Fibroblast of the aortic adventitia (primary cell): ENCODE data around the gene TBC1D4. TPM values are rescaled to one million over a fixed set of nuclear protein-coding genes. Genes with fewer than 3 reads are reported as not detected.

ENCODE experiments used
- DNase-seq: peaks from one replicate; pipeline ENCODE4 v3.0.0-alpha.2; 2010; ENCODE audit warnings: low read depth
- H3K4me3 ChIP-seq: 2 replicates; pipeline ENCODE4 v1.5.1; 2011; ENCODE audit warnings: low read depth, mild to moderate bottlenecking, control low read depth, low read length, moderate library complexity
- total RNA-seq: library from RNA; depleted of rRNA; stranded (reverse); fragments of >200 nt; gene quantifications from 2 replicates; pipeline ENCODE4 v1.2.3, GENCODE V29; 2012; ENCODE audit warnings: low replicate concordance
- TF ChIP-seq, protein P1 (sequence below): IDR thresholded peaks from 2 replicates; pipeline ENCODE4 v1.5.1; 2011; ENCODE audit warnings: mild to moderate bottlenecking, low read length, control low read depth, inconsistent platforms; ENCODE audit not compliant: insufficient read depth

The TBC1D4 gene
- total RNA-seq, 1 donor, result 9.5 TPM

DNA sequence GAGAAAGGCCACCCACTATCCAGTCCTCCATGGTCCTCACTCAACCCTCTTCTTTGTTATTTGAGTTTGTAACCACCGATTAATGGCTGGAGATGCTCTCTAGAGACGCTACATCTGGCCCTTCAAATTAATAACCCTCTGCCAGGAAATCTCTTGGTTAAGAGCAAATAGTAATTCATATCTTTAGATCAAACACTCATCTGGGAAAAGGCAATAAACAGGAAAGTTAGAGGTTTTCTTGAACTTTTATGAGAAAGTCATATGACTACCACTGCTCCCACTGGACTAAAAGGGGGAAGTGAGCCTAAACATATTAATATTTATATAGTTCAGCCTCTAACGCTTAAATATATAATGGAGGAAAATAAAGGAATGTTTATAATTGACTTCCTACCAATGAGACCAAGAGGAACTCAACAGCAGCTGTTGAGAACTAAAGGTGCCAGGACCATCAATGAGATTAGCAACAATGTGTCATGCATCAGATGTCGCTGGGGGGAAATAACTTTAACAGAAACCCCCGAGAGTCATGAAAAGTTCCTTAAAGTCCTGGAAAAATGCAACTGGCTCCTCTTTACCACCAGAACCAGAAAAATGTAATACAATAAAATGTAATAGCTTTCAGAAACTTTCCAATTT, 2.7 kb downstream of the TBC1D4 start:
- H3K4me3 ChIP-seq, result no peak overlapping the region
- no peak for DNase-seq
- TF ChIP-seq, protein P1, sequence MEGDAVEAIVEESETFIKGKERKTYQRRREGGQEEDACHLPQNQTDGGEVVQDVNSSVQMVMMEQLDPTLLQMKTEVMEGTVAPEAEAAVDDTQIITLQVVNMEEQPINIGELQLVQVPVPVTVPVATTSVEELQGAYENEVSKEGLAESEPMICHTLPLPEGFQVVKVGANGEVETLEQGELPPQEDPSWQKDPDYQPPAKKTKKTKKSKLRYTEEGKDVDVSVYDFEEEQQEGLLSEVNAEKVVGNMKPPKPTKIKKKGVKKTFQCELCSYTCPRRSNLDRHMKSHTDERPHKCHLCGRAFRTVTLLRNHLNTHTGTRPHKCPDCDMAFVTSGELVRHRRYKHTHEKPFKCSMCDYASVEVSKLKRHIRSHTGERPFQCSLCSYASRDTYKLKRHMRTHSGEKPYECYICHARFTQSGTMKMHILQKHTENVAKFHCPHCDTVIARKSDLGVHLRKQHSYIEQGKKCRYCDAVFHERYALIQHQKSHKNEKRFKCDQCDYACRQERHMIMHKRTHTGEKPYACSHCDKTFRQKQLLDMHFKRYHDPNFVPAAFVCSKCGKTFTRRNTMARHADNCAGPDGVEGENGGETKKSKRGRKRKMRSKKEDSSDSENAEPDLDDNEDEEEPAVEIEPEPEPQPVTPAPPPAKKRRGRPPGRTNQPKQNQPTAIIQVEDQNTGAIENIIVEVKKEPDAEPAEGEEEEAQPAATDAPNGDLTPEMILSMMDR, result no peak

DNA sequence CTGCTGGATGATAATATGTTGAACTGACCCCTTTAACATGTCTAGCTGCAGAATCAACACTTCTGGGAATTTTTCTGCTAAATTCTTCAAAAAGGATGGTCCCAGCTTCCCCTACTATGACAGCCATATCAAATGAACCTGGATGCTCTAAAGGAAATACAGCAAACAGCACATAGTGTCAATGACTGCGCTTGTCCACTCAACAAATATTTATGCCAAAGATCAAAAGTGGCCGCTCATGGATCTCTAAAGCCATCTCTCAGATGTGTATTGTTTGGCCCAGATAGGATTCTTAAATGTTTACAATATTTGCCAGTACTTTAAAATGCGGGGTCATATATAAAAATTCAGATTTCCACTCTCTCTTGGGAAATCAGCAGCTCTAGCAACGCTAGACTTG, 3.3 kb downstream of the TBC1D4 start:
- H3K4me3 ChIP-seq, result no peak overlapping the region
- TF ChIP-seq, protein P1, result no peak
- DNase-seq, result no peak

DNA sequence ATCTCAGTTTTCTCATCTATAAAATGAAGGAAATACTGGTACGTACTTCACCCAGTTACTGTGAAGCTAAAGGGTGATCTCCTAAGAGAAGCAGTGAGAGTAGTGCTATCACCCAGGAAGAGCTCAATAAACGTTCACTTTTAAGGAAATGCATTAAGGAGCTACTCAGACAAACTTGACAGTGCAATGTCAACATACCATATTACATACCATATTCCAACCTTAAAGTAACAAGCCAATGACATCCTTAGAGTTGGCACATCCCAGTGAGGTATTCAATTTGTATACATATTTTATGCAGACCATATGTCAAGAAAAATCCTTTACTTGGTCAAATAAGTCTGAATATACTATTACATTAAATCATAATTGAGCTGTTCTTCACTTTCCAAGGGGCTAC, 7.0 kb downstream of the TBC1D4 start:
- no peak overlapping the region for H3K4me3 ChIP-seq
- TF ChIP-seq, protein P1, result no peak
- DNase-seq, result no peak

DNA sequence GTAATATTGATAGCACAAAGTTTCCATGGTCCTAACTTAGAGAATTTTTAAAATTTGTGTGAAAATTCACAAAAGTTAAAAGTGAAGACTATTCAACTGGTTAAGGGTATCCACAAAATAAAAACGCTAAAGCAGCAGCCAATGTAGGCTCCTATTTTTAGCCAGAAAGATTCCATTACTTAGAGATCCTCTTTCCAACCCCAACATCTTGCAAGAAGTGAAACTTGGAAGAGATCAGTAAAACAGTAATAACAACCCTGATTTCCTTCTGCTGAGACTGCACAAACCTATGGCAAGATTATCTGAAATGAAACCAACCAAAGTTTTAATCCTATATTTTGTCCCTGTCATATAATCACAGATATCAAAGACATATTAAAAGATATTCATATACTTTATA, 8.5 kb downstream of the TBC1D4 start:
- TF ChIP-seq, protein P1, result no peak
- no peak for DNase-seq
- H3K4me3 ChIP-seq, result no peak overlapping the region

DNA sequence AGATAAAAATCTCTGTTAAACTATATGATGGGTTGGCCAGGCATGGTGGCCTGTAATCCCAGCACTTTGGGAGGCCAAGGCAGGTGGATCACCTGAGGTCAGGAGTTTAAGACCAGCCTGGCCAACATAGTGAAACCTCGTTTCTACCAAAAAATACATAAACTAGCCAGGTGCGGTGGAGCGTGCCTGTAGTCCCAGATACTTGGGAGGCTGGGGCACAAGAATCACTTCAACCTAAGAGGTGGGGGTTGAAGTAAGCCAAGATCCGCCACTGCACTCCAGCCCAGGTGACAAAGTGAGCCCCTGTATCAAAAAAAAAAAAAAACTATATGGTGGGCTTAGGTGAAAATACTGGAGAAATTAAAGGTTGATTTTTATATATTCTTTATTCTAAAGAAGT, 11.3 kb downstream of the TBC1D4 start:
- TF ChIP-seq, protein P1, result no peak
- H3K4me3 ChIP-seq, result no peak overlapping the region
- no peak for DNase-seq

DNA sequence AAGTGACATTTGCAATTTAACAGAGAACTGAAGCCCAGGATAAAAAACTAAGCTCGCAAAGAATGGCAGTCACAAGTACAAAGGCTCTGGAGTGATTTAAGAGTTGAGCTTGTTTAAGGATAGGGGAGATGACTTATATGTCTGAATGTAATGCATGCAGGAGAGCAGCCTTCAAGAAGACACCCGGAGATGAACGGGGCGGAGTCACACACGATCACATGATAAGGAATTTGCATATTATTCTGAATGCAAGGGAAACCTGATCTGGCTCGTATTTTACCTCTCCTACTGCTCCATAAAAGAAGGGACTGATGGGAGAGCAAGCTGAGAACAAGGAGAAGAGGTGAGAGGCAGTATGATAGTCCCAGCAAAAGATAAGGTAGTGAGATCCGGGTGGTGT, 12.9 kb downstream of the TBC1D4 start:
- no peak overlapping the region for H3K4me3 ChIP-seq
- DNase-seq, result no peak
- TF ChIP-seq, protein P1, result no peak

DNA sequence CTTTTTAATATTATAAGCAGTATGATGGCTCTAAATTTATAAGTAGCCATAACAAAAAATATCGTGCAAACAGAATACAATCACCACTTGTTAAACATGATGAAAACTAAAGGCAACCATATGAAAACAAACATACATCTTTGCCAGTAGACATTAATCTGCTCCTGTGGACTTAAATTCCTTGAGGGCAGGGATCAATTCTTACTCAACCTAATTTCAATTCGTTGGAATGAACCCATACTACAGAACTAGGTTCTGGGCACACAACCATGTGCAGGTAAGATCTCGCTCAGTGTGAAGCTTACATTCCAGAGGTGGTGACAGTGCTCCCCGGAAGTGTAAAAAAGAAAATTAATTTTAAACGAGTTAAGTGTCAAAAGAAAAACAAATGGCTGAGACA, 13.4 kb downstream of the TBC1D4 start:
- DNase-seq, result no peak
- H3K4me3 ChIP-seq, result no peak overlapping the region
- TF ChIP-seq, protein P1, result no peak
